GM12874 (cell line): Measurements from ENCODE around the gene SLC1A4.

Source experiments
- CTCF ChIP-seq: IDR thresholded peaks from 2 replicates; pipeline ENCODE4 v1.5.1; 2011; ENCODE audit warnings: low read depth, mild to moderate bottlenecking, control low read depth, low read length, moderate library complexity; ENCODE audit not compliant: insufficient read depth

Gene SLC1A4

GRCh38 chr2:64967601-64968000, 21.6 kb upstream of the SLC1A4 start:
- no peak for TF ChIP-seq CTCF

- TF ChIP-seq CTCF = no peak
Observed at GRCh38 chr2:64970495-64970894, 18.7 kb upstream of the SLC1A4 start.

GRCh38 chr2:64972426-64972825, 16.8 kb upstream of the SLC1A4 start:
- TF ChIP-seq CTCF = no peak

GRCh38 chr2:64972876-64973275, 16.3 kb upstream of the SLC1A4 start:
- no peak for TF ChIP-seq CTCF

GRCh38 chr2:64975232-64975821, 13.9 kb upstream of the SLC1A4 start:
- TF ChIP-seq CTCF = no peak

GRCh38 chr2:64976276-64976675, 12.9 kb upstream of the SLC1A4 start:
- TF ChIP-seq CTCF = no peak

- TF ChIP-seq CTCF = no peak
Observed at GRCh38 chr2:64978514-64979268, 10.5 kb upstream of the SLC1A4 start.
